Astrocyte of the cerebellum (primary cell): Measurements from ENCODE around the gene FST.

Experiments used
- DNase-seq: peaks from one replicate; pipeline ENCODE4 v3.0.0-alpha.2; 2011; ENCODE audit warnings: low read depth
- H3K4me3 ChIP-seq: 2 replicates; pipeline ENCODE4 v1.5.1; 2011; ENCODE audit warnings: mild to moderate bottlenecking, low read depth, low read length, moderate library complexity
- CTCF ChIP-seq: IDR thresholded peaks from 2 replicates; pipeline ENCODE4 v1.5.1; 2012; ENCODE audit warnings: low read length, low read depth, moderate library complexity, mild to moderate bottlenecking; ENCODE audit errors: missing control alignments
- in situ Hi-C: cut with HindIII; loops from 2 replicates; pipeline ENCODE4 v1.10.0; 2017; ENCODE audit warnings: low sequenced_read_pairs

FST gene

DNA sequence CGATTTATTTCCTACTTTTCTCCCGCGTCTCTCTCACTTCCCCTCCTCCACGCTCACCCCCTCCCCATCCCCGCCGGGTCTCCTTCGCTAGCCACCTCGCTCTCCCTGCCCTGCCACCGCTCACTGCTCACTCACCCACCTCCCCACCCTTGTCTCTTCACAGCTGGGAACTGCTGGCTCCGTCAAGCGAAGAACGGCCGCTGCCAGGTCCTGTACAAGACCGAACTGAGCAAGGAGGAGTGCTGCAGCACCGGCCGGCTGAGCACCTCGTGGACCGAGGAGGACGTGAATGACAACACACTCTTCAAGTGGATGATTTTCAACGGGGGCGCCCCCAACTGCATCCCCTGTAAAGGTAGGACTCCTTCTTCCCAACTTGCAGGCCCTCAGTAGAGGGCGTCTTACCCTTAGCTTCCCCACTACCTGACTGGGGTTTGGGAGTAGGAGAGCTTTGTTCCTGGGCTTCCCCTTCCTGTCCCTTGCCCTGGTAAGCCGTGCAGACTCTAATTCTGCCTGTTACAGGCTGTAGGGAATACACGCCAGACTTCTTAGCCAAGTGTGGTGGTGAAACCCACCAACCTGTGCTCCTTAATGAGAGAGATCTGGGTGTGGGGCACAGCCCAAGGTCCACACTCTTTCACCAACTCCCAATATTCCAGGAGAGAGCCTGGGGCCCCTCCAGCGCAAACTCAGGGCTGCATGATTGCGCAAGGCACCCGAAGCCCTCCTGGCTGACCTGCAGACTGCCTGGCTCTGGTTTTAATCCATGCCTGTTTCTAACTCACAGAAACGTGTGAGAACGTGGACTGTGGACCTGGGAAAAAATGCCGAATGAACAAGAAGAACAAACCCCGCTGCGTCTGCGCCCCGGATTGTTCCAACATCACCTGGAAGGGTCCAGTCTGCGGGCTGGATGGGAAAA lies 2.5 kb downstream of the FST start:
- TF ChIP-seq CTCF, result peak; percentile 49
- peak overlapping the region; percentile 67 for H3K4me3 ChIP-seq

GRCh38 chr5:53487436-53487835 lies 7.0 kb downstream of the FST start:
- no peak overlapping the region for H3K4me3 ChIP-seq
- TF ChIP-seq CTCF, result no peak
- in situ Hi-C loops, result no loop called here
- DNase-seq, result no peak

More for the DNA sequence above, 2.5 kb downstream of the FST start:
- in situ Hi-C loops, result no loop called here
- no peak for DNase-seq

DNA sequence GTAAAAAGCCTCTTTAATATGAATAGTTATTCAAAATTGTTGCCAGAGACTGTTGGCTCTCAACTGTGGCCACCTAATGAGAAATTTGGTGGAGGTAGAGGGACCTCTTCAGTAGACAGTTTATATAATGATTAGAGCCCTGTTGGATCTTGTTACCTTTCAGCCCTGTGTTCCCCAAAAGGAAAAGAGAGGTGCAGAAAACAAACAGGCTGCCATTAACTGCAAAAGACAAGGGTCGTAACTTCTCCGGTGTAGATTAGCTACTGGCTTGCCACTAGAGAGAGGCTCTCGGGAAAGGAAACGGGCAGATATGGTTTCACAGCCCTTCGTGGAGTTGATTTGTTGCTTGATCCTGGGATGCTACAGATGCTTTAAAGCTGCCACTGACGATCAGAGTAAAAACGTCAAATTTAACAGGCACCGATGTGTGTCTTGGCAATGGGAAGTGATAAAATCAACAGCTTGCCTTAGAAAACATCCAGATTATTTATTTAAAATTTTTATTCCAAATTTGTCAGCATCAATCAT lies 7.8 kb downstream of the FST start:
- no peak for TF ChIP-seq CTCF
- DNase-seq, result no peak
- no peak overlapping the region for H3K4me3 ChIP-seq
- in situ Hi-C loops, result no loop called here

- in situ Hi-C loops, result no loop called here
- no peak for TF ChIP-seq CTCF
- peak; percentile 38 for DNase-seq
- no peak overlapping the region for H3K4me3 ChIP-seq
Measured at GRCh38 chr5:53490747-53491146, 10.3 kb downstream of the FST start.

DNA sequence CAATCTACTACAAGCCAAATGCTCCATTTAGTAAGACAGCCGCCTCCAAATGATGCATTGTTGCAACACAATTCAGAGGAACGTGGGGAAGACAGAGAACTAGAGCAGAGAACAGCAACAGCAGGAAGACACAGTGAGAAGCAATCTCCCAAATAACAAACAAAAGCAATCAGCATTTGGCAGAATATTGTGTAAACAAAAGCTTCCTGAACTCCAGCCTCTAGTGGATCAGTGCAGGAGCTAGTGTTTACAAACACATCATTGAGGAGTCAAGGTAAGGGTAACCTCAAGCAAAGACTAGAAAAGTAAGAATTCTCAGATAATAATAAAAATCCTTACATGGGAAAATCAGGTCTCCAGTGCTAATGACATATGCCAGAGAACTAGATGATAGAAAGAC lies 20.6 kb downstream of the FST start:
- in situ Hi-C loops, result no loop called here
- DNase-seq, result no peak
- no peak for TF ChIP-seq CTCF
- H3K4me3 ChIP-seq, result no peak overlapping the region

GRCh38 chr5:53503562-53504218 lies 23.3 kb downstream of the FST start:
- no peak for TF ChIP-seq CTCF
- no peak overlapping the region for H3K4me3 ChIP-seq
- DNase-seq, result no peak
- in situ Hi-C loops, result no loop called here
